NCI-H128 (cell line): ENCODE measurements around the gene ACOT7.
"Not testable (repeated sequence)": the region's sequence is repeated elsewhere in the genome, so short reads cannot be mapped to it uniquely, and the experiment has no call there.

Source experiments
- DNase-seq: peaks from one replicate; lab custom pipeline; 2025; ENCODE audit not compliant: unreplicated experiment; lab: John Stamatoyannopoulos, UW

ACOT7 gene

DNA sequence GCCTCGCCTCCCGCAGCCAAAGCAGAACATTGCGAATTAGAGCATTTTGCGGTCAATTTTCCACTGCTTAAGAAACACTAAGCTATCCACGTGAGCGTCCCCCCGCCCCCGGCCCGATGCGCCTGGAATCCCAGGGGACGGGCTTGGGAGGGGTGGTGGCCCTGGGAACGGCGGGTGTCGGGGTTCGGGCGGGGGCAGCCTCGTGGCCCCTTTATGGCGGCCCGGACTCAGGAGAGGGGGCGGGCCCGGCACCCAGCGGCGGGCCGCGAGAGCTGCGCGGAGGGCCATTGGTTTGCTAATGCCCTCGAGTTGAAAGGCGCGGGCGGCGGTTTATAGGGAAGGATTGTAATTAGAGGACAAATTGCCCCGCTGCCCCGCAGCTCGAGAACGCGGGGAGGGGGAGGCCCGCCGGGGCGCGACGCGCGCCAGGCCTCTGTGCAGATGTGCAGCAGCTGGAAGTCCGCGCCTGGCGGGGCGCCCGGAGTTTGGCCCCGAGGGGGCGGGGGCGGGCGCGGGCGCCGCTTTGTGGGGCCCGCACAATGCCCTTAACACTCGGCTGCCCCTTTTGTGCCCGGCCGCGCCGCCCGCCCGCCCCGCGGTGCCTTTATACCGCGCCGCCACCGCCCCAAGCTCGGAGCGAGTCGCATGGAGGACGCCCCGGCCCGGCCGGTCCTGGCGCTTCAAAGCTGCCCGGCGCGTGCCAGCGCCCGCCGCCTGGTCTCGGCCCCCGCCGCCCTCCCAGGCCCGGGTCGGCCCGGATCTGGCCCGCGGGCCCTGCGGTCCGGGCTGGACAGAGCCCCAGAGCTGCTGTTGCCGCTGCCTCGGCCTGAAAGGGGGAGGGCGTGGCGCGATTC lies 151.5 kb downstream of the ACOT7 start:
- no peak for DNase-seq

DNA sequence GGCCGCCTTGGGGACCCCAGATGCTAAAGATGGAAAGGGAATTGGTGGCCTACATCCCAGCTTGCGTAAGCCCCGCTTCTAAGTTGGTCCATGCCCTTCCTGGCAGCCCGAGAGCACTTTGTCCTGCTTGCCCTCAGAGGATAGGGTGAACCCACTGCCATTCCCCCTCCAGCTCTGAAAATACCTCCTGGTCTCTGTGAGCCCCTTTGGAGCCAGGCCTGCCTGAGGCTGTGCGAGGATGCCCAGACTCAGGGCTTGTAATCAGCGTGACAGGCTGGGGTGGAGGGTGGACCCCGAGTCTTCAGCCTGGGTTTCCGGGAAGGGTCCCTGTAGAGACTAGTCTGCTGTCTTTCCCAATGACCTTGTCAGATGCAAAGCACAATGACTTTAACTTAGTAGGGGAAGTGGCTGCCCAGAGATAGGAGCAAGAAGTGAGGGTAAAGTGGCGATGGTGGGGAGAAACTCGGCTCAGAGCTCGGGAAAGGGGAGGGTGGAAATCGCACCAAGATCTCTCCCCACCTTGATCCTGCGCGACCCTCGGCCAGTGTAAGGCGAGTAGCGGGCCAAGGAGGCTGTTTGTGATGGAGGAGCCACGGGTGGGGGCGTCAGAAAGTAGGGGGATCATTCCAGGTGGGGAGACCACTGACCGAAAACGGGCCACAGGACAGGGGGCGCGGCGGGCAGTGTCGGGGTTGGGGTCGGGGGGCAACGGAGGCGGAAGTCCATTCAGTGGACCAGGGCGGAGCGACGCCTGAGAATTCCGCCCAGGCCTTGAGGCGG lies 152.3 kb downstream of the ACOT7 start:
- no peak for DNase-seq

DNA sequence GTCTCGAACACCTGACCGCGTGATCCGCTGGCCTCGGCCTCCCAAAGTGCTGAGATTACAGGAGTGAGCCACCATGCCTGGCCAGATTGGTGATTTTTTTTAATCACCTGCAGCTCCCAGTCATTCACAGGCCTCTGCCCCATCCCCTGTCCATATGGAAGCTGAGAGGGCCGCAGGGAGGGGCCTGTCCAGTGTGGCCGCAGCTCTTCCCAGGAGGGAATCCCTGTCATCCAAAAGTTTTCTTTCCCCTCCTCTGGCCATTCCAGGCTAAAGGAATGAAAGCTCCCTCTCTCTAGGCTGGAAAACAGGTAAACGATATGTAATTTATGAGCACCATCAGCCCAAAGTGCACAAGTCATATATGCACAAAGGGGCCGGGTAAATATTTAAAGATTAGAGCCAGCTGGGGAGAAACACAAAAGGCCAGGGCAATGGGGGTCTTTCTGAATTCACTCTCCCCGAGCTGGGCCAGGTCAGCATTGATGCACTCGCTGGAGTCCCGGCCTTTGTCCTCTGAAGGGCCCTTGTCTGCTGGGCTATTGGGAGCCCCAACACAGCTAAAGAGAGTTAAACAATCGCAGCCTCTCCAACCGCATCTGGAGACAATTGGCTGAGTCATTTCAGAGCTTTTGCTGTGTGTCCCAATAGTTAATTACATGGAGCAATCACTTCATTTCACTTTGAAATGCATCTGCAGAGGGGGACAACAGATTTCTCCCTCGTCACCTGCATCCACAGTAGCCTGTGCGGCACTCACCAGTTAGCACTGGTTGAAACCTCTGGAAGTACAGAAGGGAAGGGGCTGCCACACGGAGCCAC lies 153.4 kb downstream of the ACOT7 start:
- DNase-seq, result peak; percentile 65

DNA sequence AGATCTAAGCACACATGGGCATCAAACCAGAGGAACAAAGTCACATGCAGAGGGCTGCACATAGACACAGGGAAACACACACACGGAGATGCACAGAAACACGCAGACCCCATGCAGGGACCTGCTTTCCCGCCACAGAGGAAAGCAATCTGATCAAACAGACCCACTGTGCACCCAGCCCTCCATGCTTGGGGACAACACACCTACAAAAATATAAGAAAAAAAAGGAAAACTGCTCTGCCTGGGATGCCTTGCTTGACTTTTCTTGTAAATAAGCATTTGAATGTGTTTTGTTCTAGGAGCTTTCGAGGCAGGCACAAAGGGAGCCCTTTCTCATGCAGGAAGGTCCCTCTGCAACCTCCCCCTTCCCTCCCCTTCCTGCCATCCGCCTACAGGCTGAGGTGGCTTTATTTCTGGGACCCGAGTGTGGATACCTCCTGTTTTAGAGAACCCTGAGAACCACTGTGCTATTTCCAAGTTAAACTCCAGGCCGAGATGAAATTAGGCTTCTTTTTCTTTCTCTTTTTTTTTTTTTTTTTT lies 154.3 kb downstream of the ACOT7 start:
- no peak for DNase-seq

DNA sequence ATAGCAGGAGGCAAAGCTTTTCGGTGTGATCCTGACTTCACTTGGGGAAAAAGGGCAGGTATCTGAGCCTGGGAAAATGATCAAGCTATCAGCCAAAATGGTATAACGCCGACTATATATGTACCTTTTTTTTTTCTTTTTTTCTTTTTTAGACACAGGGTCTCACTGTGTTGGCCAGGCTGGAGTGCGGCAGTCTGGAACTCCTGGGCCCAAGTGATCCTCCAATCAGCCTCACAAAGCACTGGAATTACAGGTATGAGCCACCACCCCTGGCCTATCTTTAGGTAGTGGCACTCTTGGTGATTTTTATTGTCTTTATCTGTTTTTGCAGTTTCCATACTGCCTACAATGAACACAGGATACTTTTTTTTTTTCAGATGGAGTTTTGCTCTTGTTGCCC lies 156.5 kb downstream of the ACOT7 start:
- no peak for DNase-seq

DNA sequence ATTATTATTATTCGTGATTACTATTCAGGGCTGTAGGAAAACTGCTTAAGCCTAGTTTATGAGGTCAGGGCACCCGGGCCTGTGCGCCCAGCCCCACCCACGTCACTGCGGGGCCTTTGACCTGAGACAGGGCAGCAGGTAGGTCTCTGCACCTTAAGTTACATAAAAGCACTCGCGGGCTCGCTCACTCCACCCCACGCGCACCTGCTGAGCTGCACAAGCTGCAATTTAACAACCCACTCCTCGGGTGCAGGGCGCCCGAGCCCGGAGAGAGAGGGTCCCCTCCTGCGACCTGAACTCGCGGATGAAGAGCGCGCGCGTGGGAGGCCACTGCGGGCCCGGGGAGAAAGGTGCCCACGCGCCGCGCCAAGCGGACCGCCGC lies 158.3 kb downstream of the ACOT7 start:
- no peak for DNase-seq

DNA sequence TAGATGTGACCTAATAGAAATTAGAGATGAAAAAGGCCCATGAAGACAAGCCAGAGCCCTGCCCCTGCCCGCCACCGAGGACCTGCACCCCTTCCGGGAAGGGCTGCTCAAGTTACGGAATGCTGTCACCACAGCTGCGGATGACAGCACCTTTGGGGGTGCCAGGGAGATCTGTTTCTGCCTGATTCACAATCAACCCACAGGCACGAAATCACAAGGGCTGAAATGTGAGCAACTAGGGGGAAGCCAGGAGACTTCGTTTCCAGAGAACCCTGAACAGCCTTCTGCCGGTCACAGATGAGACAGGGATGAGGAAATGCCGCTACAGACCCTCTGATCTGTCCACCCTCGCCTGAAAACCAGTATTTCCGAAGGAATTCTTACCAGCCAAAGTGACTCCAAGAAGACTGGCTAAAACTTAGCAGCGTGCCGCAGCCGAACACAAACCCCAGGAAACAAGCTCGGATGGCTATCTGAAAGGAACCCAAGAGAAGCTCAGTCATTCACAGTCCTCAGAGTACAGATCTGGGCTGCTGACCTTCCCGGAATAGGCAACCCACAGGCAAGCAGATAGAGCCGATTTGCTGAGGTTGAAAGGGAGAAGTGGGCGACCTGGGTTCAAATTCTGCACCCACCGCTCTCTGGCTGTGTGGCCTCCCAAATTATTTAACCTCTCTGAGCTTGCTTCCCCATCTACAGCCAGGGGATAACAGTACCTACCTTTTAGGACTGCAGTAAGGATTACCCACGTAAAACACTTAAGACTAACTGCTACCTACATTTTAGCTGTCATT lies 158.9 kb downstream of the ACOT7 start:
- no peak for DNase-seq

DNA sequence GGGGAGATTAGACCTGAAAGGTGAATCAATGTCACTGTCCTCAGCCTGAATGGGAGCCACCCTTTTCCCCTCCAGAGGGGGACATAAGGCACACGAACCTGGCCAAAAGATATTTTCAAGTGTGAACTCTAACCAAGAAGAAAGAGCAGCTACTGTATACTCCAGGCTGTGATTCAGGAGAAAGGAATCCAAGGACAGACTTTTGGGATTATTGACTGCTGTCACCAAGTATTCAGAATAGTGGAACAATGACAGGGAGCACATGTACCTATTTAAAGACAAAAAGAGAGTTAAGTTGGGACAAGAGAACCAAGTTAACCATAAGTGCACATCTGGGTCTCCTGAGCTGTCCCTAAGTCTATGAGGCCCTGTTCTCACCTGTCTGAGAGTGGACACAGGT lies 160.2 kb downstream of the ACOT7 start:
- no peak for DNase-seq

DNA sequence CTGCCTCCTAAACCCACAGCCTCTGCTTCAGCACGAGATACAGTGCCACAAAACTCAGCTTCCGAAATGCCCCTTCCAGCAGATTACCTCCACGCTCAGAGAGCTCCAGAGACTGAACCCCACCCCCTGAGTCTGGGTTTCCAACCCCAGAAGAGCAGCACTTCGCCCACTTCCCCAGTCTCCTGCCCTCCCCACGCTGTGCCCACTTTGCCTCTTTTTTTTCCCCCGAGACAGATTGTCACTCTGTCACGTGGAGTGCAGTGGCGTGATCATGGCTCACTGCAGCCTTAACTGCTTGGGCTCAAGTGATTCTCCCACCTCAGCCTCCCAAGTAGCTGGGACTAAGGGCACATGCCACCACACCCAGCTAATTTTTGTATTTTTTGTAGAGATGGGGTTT lies 167.9 kb downstream of the ACOT7 start:
- no peak for DNase-seq

DNA sequence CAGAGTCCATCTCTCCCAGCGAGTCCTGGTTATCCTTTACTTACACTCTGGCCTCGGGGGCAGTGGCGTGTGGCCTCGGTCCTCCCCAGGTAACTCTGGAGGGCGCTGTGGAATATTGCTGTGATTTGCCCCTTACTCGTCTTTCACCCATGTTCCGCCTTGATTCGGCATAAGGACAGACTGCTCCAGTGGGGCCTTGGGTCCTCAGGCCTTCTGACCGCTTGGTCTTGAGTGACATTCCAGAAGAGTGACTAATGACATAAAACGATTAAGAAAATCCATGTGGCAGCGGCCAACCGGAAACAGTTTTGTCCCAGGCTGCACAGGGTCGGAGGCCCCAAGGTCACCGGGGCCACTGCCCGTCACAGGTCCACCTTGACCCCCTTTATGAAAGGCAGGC lies 168.8 kb downstream of the ACOT7 start:
- no peak for DNase-seq

DNA sequence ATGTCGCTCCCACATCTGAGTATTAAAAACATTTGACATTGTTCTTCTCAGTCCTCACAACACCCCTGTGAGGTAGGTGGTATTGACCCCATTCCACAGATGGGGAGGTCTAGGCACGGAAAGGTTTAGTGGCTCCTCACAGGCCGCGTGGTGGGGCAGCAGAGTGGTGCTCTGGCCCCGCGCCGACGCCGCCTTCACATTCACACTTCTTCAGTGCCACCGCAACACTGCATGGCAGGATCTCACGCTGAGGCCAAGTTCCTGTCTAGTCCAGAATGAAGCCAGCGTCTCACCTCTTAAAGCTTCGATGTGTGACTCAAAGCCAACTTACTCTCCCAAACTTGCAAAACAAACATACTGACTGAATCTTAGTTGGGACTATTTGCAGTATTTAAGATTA lies 169.9 kb downstream of the ACOT7 start:
- DNase-seq, result no peak

DNA sequence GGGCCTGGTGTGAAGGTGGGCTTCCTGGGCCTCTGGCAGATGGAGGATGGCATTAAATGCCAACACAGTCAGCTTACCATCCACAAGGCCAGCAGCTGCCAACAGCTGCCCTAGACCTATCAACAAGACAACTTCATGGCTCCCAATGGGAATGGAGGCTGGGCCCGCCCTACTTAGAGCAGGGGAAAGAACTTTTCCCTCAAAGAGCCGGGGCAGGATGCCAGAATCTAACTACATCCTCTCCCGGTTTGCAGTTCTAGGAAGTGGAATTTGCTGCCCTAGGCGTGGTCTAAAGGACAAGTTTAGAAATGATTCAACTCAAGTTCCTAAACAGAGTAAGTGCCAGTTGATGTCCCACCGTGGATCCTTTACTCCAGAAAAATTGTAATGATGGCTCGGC lies 170.9 kb downstream of the ACOT7 start:
- DNase-seq, result no peak

DNA sequence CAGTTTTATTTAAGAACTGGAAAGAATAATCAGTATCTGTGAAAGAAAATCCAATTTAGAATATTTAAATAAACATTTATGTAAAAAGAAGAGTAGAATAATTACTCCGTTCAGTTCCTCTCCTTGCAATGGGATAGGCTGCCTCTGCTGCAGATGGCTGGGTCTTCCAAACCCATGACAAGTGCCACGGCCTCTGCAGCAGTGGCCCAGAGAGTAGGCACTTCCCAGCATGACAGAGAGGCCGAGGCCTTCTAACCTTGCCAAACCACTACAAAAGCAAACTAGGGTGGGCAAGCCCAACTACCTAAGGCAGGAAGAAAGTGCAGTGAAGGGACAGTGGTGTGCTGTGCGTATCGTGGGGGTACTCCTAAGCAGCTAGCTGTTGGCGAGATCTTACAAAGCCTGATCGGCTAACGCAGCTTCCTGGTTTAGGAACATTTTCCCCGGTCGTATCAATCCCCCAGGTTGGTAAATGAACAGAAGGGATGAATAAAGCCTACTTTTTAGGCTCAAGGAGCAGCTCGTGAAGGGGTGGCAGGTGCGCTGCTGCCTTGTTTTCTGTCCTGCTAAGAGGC lies 172.3 kb downstream of the ACOT7 start:
- no peak for DNase-seq

DNA sequence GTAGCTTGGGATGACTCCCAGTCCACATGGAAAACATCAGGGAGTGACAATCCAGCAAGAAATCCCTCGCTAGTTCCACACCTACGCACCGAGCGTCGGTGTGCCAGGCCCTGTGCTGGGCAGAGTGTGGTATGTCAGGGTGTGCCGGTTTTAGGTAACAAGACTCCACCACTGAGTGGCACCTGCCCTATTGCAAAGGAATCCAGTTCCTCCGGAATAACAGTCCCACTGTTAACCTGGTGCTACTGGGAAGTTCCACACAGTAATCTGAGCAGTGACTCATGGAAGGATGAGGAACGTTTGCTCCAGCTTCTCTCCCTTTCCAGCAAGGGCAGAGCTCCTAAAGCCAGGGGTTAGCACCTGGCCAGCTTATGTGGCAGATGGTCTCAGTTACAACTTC lies 173.3 kb downstream of the ACOT7 start:
- DNase-seq, result no peak

DNA sequence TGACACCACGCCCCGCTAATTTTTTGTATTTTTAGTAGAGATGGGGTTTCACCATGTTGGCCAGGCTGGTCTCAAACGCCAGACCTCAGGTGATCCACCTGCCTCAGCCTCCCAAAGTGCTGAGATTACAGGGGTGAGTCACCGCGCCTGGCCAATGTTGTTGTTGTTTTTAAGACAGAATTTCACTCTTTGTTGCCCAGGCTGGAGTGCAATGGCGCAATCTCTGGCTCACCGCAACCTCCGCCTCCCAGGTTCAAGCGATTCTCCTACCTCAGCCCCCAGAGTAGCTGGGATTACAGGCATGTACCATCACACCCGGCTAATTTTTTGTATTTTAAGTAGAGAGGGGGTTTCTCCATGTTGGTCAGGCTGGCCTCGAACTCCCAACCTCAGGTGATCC lies 173.9 kb downstream of the ACOT7 start:
- not testable (repeated sequence) for DNase-seq

DNA sequence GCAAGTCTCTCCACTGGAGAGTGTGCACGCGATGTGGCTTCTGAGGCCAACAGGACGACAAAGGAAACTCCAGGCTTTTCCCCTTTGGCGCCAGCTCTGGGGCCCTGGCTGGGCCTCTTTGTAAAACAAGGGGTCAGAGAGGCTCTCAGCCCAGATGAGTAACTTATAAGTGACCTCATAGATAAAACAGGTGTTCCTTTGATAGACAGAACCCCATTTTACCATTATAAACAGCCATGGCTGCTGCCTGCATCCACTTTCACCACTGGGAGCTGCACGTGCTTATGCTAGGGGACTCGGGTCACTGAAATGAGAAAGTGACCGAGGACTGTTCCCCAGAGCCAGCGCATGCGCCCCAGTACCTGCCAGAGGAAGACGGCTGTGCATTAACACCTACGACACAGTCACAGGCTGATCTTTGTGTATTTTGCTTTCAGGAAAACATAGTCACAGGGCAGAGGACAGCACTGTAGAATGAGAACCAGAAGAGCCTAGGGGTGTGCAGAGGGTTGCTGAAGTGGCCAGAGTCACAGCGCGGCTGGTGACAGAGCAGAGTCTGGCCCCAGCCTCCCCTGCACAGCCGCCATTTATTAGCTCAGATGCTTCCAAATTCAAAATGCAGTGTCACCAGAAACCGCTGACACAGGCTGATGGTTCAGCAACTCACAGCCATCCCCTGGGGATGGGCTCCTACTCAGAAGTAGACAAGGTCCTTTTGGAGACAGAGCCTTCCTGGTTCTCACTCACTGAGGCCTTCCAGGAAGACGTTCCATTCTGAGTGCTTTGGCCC lies 175.0 kb downstream of the ACOT7 start:
- DNase-seq, result no peak
